HUES64 (cell line): Measurements from ENCODE around the gene KRT36.

ENCODE experiments used
- H3K27ac ChIP-seq: 2 replicates; pipeline ENCODE4 v1.7.0; 2013; ENCODE audit warnings: low read depth, low read length, inconsistent platforms
- H3K27me3 ChIP-seq: 2 replicates; pipeline ENCODE4 v1.6.1; 2013; ENCODE audit warnings: mild to moderate bottlenecking, low read length; ENCODE audit not compliant: insufficient read depth
- H3K36me3 ChIP-seq: 2 replicates; pipeline ENCODE4 v1.6.1; 2013; ENCODE audit warnings: mild to moderate bottlenecking, low read length; ENCODE audit not compliant: insufficient read depth
- H3K4me1 ChIP-seq: 2 replicates; pipeline ENCODE4 v1.6.1; 2013; ENCODE audit warnings: mild to moderate bottlenecking, low read length, moderate library complexity; ENCODE audit not compliant: insufficient read depth
- H3K4me3 ChIP-seq: 2 replicates; pipeline ENCODE4 v1.5.1; 2013; ENCODE audit warnings: mild to moderate bottlenecking, low read length, moderate library complexity
- H3K9ac ChIP-seq: 2 replicates; pipeline ENCODE4 v1.6.1; 2013; ENCODE audit warnings: mild to moderate bottlenecking, low read depth, low read length
- H3K9me3 ChIP-seq: 2 replicates; pipeline ENCODE4 v1.6.1; 2013; ENCODE audit warnings: low read depth, low read length; ENCODE audit not compliant: insufficient read depth
- WGBS: fragments of 150-250, 120-280 bp; methylation state at CpG from one replicate; pipeline ENCODE4 v1.1.7; 2013; ENCODE audit warnings: missing lambda C conversion rate; 5-methylcytosine and 5-hydroxymethylcytosine counted together

KRT36 gene

DNA sequence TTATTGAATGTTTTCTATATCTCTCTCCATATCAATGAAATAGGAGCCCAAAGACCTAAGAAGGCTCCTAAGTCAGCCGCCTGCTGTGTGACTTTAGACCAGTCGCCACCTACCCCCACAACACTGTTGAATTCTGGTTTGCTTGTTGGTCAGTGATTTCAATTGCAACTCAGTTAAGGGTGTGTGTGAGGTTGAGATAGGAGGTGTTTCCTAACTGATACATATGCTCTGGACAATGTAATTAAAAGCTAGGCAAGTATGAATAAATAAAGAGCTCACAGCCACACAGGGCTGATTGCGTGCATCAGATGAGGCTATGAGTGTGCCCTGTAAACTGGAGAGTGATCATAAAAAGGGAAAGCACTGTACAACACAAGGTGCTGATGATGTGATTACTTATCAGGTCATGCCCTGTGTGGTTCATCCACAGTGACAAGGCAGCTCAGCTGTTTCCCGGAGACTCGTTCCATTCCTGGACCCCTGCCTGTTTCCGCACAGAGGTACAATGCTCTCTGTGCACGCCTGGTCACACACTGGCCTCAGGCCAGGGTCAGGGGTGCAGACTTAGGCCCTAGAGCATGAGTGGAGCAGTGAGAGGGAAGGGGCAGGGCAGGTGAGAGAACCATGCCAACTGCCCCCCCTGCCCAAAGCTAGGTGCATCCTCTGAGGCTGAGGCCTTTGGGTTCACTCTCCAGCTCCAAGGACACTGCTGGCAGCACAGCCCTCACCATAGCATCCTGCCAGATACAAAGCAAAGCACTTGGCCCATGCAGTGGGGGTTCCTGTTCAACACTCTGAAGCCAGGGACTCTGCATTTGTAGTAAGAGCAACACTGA is 5.5 kb downstream of the KRT36 start:
- Histone ChIP-seq H3K9me3 (no peaks in the 10 kb centered on the region), H3K4me1 (no peaks in the 10 kb centered on the region), H3K27ac (no peak overlapping the region), H3K9ac (no peak overlapping the region), H3K4me3 (no peak overlapping the region), H3K36me3 (no peaks in the 10 kb centered on the region), H3K27me3 (peaks cover 3% of the 10 kb centered on the region; the same call in 1 of the 2 replicates)
- 86% methylated on average over 7 of the region's 7 CpGs for WGBS

- H3K27ac ChIP-seq: no peak overlapping the region
- WGBS: 81% methylated on average over 9 of the region's 9 CpGs
- no peaks in the 10 kb centered on the region for H3K4me1 ChIP-seq
- H3K27me3 ChIP-seq: peaks cover 3% of the 10 kb centered on the region; the same call in 1 of the 2 replicates
- no peak overlapping the region for H3K4me3 ChIP-seq
- H3K36me3 ChIP-seq: no peaks in the 10 kb centered on the region
- H3K9me3 ChIP-seq: no peaks in the 10 kb centered on the region
- H3K9ac ChIP-seq: no peak overlapping the region
Measured at GRCh38 chr17:41483531-41483930, 6.2 kb downstream of the KRT36 start.

GRCh38 chr17:41481036-41481435 is 8.7 kb downstream of the KRT36 start, which contains the start of gene KRT35:
Gene KRT35 (minus strand): TSS chr17:41481151. CDS start chr17:41481097, 54 bp downstream.
- WGBS: 95% methylated on average over 2 of the region's 2 CpGs
- no peaks in the 10 kb centered on the region for H3K4me1 ChIP-seq
- H3K9ac ChIP-seq: no peak within 1 kb of the TSS
- H3K27ac ChIP-seq: no peak within 1 kb of the TSS
- no peaks in the 10 kb centered on the region for H3K36me3 ChIP-seq
- H3K4me3 ChIP-seq: no peak within 1 kb of the TSS
- H3K9me3 ChIP-seq: no peaks in the 10 kb centered on the region
- H3K27me3 ChIP-seq: no peaks in the 10 kb centered on the region

GRCh38 chr17:41480581-41480980 is 9.1 kb downstream of the KRT36 start:
- no peaks in the 10 kb centered on the region for H3K27me3 ChIP-seq
- H3K4me3 ChIP-seq: no peak overlapping the region
- H3K27ac ChIP-seq: no peak overlapping the region
- H3K4me1 ChIP-seq: no peaks in the 10 kb centered on the region
- 93% methylated on average over 10 of the region's 10 CpGs for WGBS
- H3K36me3 ChIP-seq: no peaks in the 10 kb centered on the region
- no peaks in the 10 kb centered on the region for H3K9me3 ChIP-seq
- no peak overlapping the region for H3K9ac ChIP-seq

- no peaks in the 10 kb centered on the region for H3K36me3 ChIP-seq
- no peak overlapping the region for H3K9ac ChIP-seq
- no peaks in the 10 kb centered on the region for H3K4me1 ChIP-seq
- H3K27ac ChIP-seq: no peak overlapping the region
- H3K9me3 ChIP-seq: no peaks in the 10 kb centered on the region
- no peaks in the 10 kb centered on the region for H3K27me3 ChIP-seq
- WGBS: 83% methylated on average over 2 of the region's 2 CpGs
- no peak overlapping the region for H3K4me3 ChIP-seq
Measured at GRCh38 chr17:41480136-41480535, 9.6 kb downstream of the KRT36 start.

GRCh38 chr17:41478237-41478636 is 11.5 kb downstream of the KRT36 start:
- no peak overlapping the region for H3K4me3 ChIP-seq
- H3K9ac ChIP-seq: no peak overlapping the region
- no peaks in the 10 kb centered on the region for H3K27me3 ChIP-seq
- H3K4me1 ChIP-seq: no peaks in the 10 kb centered on the region
- no peaks in the 10 kb centered on the region for H3K36me3 ChIP-seq
- no peak overlapping the region for H3K27ac ChIP-seq
- H3K9me3 ChIP-seq: no peaks in the 10 kb centered on the region
- 89% methylated on average over 8 of the region's 8 CpGs for WGBS

GRCh38 chr17:41476866-41477815 is 12.6 kb downstream of the KRT36 start:
- Histone ChIP-seq H3K4me3 (no peak overlapping the region), H3K36me3 (no peaks in the 10 kb centered on the region), H3K9me3 (no peaks in the 10 kb centered on the region), H3K27ac (no peak overlapping the region), H3K9ac (no peak overlapping the region), H3K27me3 (no peaks in the 10 kb centered on the region), H3K4me1 (no peaks in the 10 kb centered on the region)
- 92% methylated on average over 22 of the region's 22 CpGs for WGBS

DNA sequence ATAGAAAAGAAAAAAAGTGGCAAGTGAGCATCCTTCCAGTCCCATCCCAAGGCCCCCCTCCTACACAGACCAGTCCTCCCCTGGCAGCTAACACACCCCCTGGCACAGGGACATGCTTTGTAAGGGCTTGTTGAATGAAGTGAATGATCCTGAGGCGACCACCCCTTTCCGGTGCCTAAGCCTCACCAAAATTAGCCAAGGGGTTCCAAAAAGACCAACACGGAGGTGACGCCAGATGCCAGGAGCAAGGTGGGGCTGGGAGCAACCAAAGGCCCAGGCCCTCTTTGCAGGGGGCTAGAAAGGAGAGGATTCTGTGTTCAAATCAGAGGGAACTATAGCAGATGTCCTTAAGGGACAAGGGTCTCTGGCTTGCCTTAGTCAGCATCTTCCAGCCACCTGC is 14.3 kb downstream of the KRT36 start:
- H3K36me3 ChIP-seq: no peaks in the 10 kb centered on the region
- WGBS: 95% methylated on average over 4 of the region's 4 CpGs
- no peak overlapping the region for H3K4me3 ChIP-seq
- H3K27me3 ChIP-seq: no peaks in the 10 kb centered on the region
- no peak overlapping the region for H3K27ac ChIP-seq
- H3K9me3 ChIP-seq: peaks cover 7% of the 10 kb centered on the region
- no peak overlapping the region for H3K9ac ChIP-seq
- H3K4me1 ChIP-seq: no peaks in the 10 kb centered on the region

GRCh38 chr17:41474863-41475262 is 14.8 kb downstream of the KRT36 start:
- peaks cover 7% of the 10 kb centered on the region for H3K9me3 ChIP-seq
- no peak overlapping the region for H3K4me3 ChIP-seq
- H3K27ac ChIP-seq: no peak overlapping the region
- 88% methylated on average over 8 of the region's 8 CpGs for WGBS
- H3K4me1 ChIP-seq: no peaks in the 10 kb centered on the region
- H3K36me3 ChIP-seq: no peaks in the 10 kb centered on the region
- no peak overlapping the region for H3K9ac ChIP-seq
- no peaks in the 10 kb centered on the region for H3K27me3 ChIP-seq

- Histone ChIP-seq H3K27me3 (no peaks in the 10 kb centered on the region), H3K4me1 (no peaks in the 10 kb centered on the region), H3K9me3 (peaks cover 7% of the 10 kb centered on the region), H3K27ac (no peak overlapping the region), H3K36me3 (no peaks in the 10 kb centered on the region), H3K4me3 (no peak overlapping the region), H3K9ac (no peak overlapping the region)
Measured at GRCh38 chr17:41468346-41468745, 21.4 kb downstream of the KRT36 start.

- WGBS: 83% methylated on average over 4 of the region's 4 CpGs
- H3K27ac ChIP-seq: no peak overlapping the region
- H3K4me1 ChIP-seq: no peaks in the 10 kb centered on the region
- H3K36me3 ChIP-seq: no peaks in the 10 kb centered on the region
- H3K27me3 ChIP-seq: no peaks in the 10 kb centered on the region
- no peak overlapping the region for H3K4me3 ChIP-seq
- no peak overlapping the region for H3K9ac ChIP-seq
- peaks cover 7% of the 10 kb centered on the region for H3K9me3 ChIP-seq
Measured at GRCh38 chr17:41467561-41467960, 22.1 kb downstream of the KRT36 start.
